GM18499 (cell line): ENCODE results near the gene ANKRA2.
"Not testable (repeated sequence)": the region's sequence is repeated elsewhere in the genome, so short reads cannot be mapped to it uniquely, and the experiment has no call there.

Experiments used
- ATAC-seq: cut with Tn5 transposase; IDR thresholded peaks from one replicate; pipeline ENCODE4 v1.9.1; 2021; ENCODE audit warnings: moderate number of reproducible peaks; ENCODE audit not compliant: insufficient read depth, unreplicated experiment

ANKRA2 gene

DNA sequence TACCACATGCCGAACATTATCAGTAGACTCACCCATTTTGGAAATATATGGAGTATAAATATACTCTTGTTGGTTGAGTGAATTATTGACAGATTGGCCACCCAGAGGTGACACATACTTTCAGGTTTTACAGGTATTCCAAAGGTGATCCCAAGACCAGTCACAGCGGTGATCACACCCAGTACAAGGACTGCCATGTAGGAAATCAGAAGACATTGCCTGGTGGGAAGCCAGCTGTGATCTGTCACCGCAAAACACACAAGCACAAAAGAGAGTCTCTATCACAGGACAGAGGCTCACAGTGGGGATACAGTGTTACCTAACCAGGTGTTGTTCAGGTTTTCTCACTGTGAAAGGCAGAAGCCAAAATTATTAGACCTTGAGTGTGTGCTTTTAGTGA, 51.4 kb downstream of the ANKRA2 start:
- ATAC-seq, result no peak

DNA sequence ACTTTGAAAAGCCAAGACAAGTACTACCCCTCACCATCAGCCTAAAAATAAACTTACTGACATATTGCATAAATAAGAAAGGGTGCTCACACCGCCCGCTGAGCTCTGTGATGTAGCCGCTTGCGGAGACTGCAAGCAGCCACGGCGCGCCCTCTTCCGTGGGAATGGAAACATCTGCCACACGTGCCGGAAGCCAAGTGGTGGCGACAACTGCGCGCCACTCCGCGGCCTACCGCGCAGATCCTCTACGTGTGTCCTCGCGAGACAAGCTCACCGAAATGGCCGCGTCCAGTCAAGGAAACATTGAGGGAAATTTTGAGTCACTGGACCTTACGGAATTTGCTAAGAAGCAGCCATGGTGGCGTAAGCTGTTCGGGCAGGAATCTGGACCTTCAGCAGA, 56.9 kb downstream of the ANKRA2 start:
- ATAC-seq, result not testable (repeated sequence)

DNA sequence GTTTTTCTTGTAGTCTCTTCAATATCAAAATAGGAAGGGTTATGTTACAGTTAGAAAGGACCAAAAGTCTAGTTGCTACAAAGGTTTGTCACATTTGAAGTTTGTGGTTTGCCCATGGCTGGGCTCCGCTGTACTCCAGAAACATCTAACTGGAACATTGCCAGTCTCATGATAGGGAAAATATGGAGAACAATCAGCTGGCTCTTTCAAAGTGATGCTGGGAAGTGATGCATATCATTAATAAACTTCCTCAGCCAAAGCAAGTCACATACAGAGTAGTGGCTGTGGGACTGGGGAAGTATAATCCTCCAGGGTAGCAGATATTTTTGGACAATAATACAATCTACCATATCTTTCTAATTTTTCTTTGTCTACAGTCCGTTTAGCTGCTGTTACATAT, 58.4 kb downstream of the ANKRA2 start:
- ATAC-seq, result no peak

DNA sequence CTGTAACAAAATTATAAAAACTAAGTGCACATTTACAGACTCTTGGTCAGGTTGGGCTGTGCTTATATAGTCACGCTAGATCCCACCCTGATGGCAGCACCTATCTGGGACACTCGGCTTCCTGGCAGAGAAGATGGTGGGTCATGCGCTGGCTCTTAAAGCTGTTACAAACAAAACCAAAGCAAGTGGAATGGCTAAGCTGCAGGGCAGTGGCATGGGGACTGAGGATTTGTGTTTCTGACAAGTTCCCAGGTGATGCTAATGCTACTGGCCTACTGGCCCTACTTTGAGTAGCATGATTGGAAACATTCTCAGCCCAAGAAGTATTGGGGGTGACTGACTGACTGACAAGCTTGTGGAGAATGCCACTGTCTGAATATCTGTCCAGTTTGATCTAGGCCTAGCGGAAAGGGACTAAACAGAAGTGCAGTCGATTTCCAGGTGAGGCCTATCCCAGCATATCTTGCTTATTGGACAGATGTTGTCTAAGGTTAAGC, 58.9 kb downstream of the ANKRA2 start:
- no peak for ATAC-seq
